GM23338 (cell line): ENCODE data around the gene TPST2. TPM values are rescaled to one million over a fixed set of nuclear protein-coding genes. Genes with fewer than 3 reads are reported as not detected.

Experiments
- ATAC-seq: fragments of 200-7000 bp; cut with Tn5 transposase; 3 replicates; pipeline ENCODE4 v1.9.1; 2020
- DNase-seq: peaks from one replicate; pipeline ENCODE4 v3.0.0-alpha.2; 2015; ENCODE audit warnings: low spot score
- H2AFZ ChIP-seq: fragments of 200-600 bp; sonication (generic); 2 replicates; pipeline ENCODE4 v1.8.0; 2016; ENCODE audit warnings: antibody characterized with exemption, mild to moderate bottlenecking, moderate library complexity
- H3F3A ChIP-seq: fragments of 200-600 bp; sonication (generic); replicated peaks from 2 replicates; pipeline ENCODE4 v1.8.0; 2017; ENCODE audit warnings: antibody characterized with exemption, mixed run types, low read depth
- H3K27ac ChIP-seq: fragments of 200-600 bp; sonication (generic); 2 replicates; pipeline ENCODE4 v1.6.1; 2016; ENCODE audit warnings: low read depth
- H3K27me3 ChIP-seq: fragments of 200-600 bp; sonication (generic); 2 replicates; pipeline ENCODE4 v1.8.0; 2016; ENCODE audit warnings: mild to moderate bottlenecking, mixed run types, moderate library complexity; ENCODE audit not compliant: insufficient read depth
- H3K36me3 ChIP-seq: fragments of 200-600 bp; sonication (generic); 2 replicates; pipeline ENCODE4 v1.8.0; 2016; ENCODE audit warnings: mild to moderate bottlenecking; ENCODE audit not compliant: insufficient read depth
- H3K4me1 ChIP-seq: fragments of 200-600 bp; sonication (generic); 2 replicates; pipeline ENCODE4 v1.8.0; 2016; ENCODE audit warnings: mild to moderate bottlenecking, moderate library complexity; ENCODE audit not compliant: insufficient read depth
- H3K4me2 ChIP-seq: fragments of 200-600 bp; sonication (generic); 2 replicates; pipeline ENCODE4 v1.7.1; 2017; ENCODE audit warnings: mixed run types
- H3K4me3 ChIP-seq: fragments of 200-600 bp; sonication (generic); 2 replicates; pipeline ENCODE4 v1.6.1; 2016; ENCODE audit warnings: mixed run types
- H3K79me2 ChIP-seq: fragments of 200-600 bp; sonication (generic); replicated peaks from 2 replicates; pipeline ENCODE4 v1.8.0; 2017; ENCODE audit warnings: mild to moderate bottlenecking; ENCODE audit not compliant: insufficient read depth
- H3K9me2 ChIP-seq: fragments of 200-600 bp; sonication (generic); 2 replicates; pipeline ENCODE4 v1.8.0; 2017; ENCODE audit not compliant: insufficient read depth
- H4K20me1 ChIP-seq: fragments of 200-600 bp; sonication (generic); replicated peaks from 2 replicates; pipeline ENCODE4 v1.8.0; 2017; ENCODE audit warnings: mild to moderate bottlenecking; ENCODE audit not compliant: insufficient read depth
- H3K27ac Mint-ChIP-seq: 2 replicates; pipeline ENCODE4 v1.8.0; 2020; ENCODE audit warnings: inconsistent platforms, mild to moderate bottlenecking, moderate library complexity, mixed read lengths
- H3K27me3 Mint-ChIP-seq: 3 replicates; pipeline ENCODE4 v1.8.0; 2022; ENCODE audit warnings: low read depth, mild to moderate bottlenecking, moderate library complexity, mixed read lengths, inconsistent platforms; ENCODE audit not compliant: insufficient read depth, poor library complexity
- H3K36me3 Mint-ChIP-seq: 3 replicates; pipeline ENCODE4 v1.8.0; 2021; ENCODE audit warnings: low read depth, mild to moderate bottlenecking, inconsistent platforms, moderate library complexity, mixed read lengths
- H3K4me1 Mint-ChIP-seq: 3 replicates; pipeline ENCODE4 v1.8.0; 2020; ENCODE audit warnings: mild to moderate bottlenecking, inconsistent platforms, mixed read lengths
- H3K4me3 Mint-ChIP-seq: 3 replicates; pipeline ENCODE4 v1.8.0; 2021; ENCODE audit warnings: moderate library complexity, mild to moderate bottlenecking, inconsistent platforms, mixed read lengths
- H3K9me3 Mint-ChIP-seq: 3 replicates; pipeline ENCODE4 v1.8.0; 2020; ENCODE audit warnings: moderate library complexity, mild to moderate bottlenecking, inconsistent platforms, mixed read lengths
- EZH2 ChIP-seq: fragments of 200-600 bp; sonication (generic); IDR thresholded peaks from one replicate; pipeline ENCODE4 v1.8.0; 2017; ENCODE audit warnings: antibody characterized with exemption, mild to moderate bottlenecking, low read depth; ENCODE audit not compliant: unreplicated experiment
- EZH2phosphoT487 ChIP-seq: fragments of 200-600 bp; sonication (generic); IDR thresholded peaks from one replicate; pipeline ENCODE4 v1.8.1; 2018; ENCODE audit warnings: antibody characterized with exemption; ENCODE audit not compliant: unreplicated experiment
- JUNB ChIP-seq: IDR thresholded peaks from one replicate; pipeline ENCODE4 v1.6.1; 2016; ENCODE audit warnings: antibody characterized with exemption; ENCODE audit not compliant: unreplicated experiment
- POLR2AphosphoS5 ChIP-seq: IDR thresholded peaks from 2 replicates; pipeline ENCODE4 v1.6.1; 2016; ENCODE audit warnings: antibody characterized with exemption, low read depth
- STAT1 ChIP-seq: IDR thresholded peaks from one replicate; pipeline ENCODE4 v1.6.1; 2016; ENCODE audit warnings: antibody characterized with exemption; ENCODE audit not compliant: unreplicated experiment
- ZNF114 ChIP-seq: fragments of 250-450 bp; sonication (Bioruptor Pico); IDR thresholded peaks from 2 replicates; pipeline ENCODE4 v1.5.0; 2020; ENCODE audit warnings: mild to moderate bottlenecking, moderate library complexity
- ZNF331 ChIP-seq: fragments of 250-450 bp; sonication (Bioruptor Pico); IDR thresholded peaks from 2 replicates; pipeline ENCODE4 v1.5.0; 2020; ENCODE audit warnings: low read depth, mild to moderate bottlenecking, moderate library complexity
- polyA plus RNA-seq: library from polyadenylated mRNA; unstranded; fragments of >200 nt; fragmentation: Nextera tagmentation; extraction: Ambion mirVana; gene quantifications from 2 replicates; pipeline ENCODE4 v1.2.1, GENCODE V29; 2016
- total RNA-seq: library from RNA; depleted of rRNA; stranded (reverse); fragments of >200 nt; shearing (Covaris generic); gene quantifications from 2 replicates; pipeline ENCODE4 v1.2.3, GENCODE V29; 2014
- TF ChIP-seq, protein P1 (sequence below): fragments of 250-450 bp; sonication (Bioruptor Pico); IDR thresholded peaks from 2 replicates; pipeline ENCODE4 v1.5.0; 2020; ENCODE audit warnings: mild to moderate bottlenecking, moderate library complexity
- TF ChIP-seq, protein P2 (sequence below), 2 experiments: fragments of 200-600 bp in 1 of 2; sonication (generic) in 1 of 2; conservative IDR thresholded peaks; 2 replicates each; pipeline versions ENCODE4 v1.5.1 to v1.6.1; 2016 to 2017; ENCODE audit warnings: antibody characterized with exemption in 2 of 2, low read depth in 2 of 2, mild to moderate bottlenecking in 2 of 2, moderate library complexity in 1 of 2
- TF ChIP-seq, protein P3 (sequence below): IDR thresholded peaks from one replicate; pipeline ENCODE4 v1.6.1; 2018; ENCODE audit warnings: antibody characterized with exemption; ENCODE audit not compliant: unreplicated experiment
- TF ChIP-seq, protein P4 (sequence below): IDR thresholded peaks from 2 replicates; pipeline ENCODE4 v1.6.1; 2016; ENCODE audit warnings: antibody characterized with exemption

Gene TPST2
- total and polyA plus RNA-seq, 2 experiments from 2014 or later = 37.9 to 127 TPM

DNA sequence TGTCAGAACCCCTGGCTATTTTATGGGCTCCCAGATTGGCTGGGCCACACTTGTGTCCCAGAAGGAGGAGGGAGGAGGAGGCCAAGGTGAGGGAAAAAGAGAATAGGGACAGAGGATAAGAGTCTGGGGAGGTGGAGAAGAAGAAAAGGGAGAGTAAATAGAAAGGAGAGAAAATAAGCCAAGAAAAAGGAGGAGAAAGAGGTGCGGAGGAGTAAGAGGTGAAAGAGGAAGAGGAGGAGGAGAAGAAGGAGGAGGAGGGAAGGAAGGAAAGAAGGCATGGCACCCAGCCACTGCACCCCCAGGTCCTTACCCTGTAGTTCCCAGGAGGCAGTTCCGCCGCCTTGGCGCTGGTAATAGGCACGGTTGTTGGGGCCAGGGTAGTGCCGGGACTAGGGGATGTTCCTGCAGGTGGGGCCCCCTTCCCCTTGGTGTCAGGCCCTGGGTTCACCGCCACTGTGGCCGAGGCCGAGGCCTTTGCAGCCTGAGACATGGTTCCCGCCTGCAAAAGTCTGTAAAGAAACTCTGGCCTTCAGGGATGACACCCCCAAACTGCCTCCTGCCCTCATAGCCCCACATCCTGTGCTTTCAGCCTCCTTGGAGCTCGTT is 26.0 kb upstream of the TPST2 start (continued):
- TF ChIP-seq, protein P1, sequence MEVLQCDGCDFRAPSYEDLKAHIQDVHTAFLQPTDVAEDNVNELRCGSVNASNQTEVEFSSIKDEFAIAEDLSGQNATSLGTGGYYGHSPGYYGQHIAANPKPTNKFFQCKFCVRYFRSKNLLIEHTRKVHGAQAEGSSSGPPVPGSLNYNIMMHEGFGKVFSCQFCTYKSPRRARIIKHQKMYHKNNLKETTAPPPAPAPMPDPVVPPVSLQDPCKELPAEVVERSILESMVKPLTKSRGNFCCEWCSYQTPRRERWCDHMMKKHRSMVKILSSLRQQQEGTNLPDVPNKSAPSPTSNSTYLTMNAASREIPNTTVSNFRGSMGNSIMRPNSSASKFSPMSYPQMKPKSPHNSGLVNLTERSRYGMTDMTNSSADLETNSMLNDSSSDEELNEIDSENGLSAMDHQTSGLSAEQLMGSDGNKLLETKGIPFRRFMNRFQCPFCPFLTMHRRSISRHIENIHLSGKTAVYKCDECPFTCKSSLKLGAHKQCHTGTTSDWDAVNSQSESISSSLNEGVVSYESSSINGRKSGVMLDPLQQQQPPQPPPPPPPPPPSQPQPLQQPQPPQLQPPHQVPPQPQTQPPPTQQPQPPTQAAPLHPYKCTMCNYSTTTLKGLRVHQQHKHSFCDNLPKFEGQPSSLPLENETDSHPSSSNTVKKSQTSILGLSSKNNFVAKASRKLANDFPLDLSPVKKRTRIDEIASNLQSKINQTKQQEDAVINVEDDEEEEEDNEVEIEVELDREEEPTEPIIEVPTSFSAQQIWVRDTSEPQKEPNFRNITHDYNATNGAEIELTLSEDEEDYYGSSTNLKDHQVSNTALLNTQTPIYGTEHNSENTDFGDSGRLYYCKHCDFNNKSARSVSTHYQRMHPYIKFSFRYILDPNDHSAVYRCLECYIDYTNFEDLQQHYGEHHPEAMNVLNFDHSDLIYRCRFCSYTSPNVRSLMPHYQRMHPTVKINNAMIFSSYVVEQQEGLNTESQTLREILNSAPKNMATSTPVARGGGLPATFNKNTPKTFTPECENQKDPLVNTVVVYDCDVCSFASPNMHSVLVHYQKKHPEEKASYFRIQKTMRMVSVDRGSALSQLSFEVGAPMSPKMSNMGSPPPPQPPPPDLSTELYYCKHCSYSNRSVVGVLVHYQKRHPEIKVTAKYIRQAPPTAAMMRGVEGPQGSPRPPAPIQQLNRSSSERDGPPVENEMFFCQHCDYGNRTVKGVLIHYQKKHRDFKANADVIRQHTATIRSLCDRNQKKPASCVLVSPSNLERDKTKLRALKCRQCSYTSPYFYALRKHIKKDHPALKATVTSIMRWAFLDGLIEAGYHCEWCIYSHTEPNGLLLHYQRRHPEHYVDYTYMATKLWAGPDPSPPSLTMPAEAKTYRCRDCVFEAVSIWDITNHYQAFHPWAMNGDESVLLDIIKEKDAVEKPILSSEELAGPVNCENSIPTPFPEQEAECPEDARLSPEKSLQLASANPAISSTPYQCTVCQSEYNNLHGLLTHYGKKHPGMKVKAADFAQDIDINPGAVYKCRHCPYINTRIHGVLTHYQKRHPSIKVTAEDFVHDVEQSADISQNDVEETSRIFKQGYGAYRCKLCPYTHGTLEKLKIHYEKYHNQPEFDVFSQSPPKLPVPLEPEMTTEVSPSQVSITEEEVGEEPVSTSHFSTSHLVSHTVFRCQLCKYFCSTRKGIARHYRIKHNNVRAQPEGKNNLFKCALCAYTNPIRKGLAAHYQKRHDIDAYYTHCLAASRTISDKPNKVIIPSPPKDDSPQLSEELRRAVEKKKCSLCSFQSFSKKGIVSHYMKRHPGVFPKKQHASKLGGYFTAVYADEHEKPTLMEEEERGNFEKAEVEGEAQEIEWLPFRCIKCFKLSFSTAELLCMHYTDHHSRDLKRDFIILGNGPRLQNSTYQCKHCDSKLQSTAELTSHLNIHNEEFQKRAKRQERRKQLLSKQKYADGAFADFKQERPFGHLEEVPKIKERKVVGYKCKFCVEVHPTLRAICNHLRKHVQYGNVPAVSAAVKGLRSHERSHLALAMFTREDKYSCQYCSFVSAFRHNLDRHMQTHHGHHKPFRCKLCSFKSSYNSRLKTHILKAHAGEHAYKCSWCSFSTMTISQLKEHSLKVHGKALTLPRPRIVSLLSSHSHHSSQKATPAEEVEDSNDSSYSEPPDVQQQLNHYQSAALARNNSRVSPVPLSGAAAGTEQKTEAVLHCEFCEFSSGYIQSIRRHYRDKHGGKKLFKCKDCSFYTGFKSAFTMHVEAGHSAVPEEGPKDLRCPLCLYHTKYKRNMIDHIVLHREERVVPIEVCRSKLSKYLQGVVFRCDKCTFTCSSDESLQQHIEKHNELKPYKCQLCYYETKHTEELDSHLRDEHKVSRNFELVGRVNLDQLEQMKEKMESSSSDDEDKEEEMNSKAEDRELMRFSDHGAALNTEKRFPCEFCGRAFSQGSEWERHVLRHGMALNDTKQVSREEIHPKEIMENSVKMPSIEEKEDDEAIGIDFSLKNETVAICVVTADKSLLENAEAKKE (CRISPR knock-in tag) = no peak
- TF ChIP-seq EZH2 (no peak), POLR2AphosphoS5 (no peak), ZNF331 (CRISPR knock-in tag) (no peak), ZNF114 (CRISPR knock-in tag) (no peak)

DNA sequence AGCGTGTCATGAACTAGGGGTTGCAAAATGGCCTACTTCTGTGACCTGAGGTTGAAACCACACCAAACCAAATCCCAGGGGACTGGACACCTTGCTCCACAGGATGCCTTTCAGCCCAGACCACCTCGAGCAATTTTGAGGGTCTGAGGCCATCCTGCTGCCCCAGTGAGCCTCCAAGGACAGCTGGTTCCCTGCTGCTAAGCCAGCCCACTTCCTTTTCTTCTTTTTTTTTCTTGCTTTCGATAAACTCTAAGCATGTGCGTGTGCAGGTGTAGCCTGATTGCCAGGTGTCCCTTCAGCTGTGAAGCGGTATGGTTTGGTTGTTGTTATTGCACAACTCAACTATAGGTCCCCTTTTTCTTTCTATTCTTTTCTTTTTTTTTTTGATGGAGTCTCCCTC is 25.2 kb upstream of the TPST2 start:
- H3K4me2 ChIP-seq = peak overlapping the region; percentile 75
- ATAC-seq = no peak
- no peaks in the 10 kb centered on the region; the same call in 2 of the 3 replicates for H3K36me3 Mint-ChIP-seq
- TF ChIP-seq POLR2AphosphoS5 (no peak), ZNF114 (CRISPR knock-in tag) (no peak), JUNB (no peak), STAT1 (no peak), EZH2phosphoT487 (no peak)
- TF ChIP-seq, protein P2, sequence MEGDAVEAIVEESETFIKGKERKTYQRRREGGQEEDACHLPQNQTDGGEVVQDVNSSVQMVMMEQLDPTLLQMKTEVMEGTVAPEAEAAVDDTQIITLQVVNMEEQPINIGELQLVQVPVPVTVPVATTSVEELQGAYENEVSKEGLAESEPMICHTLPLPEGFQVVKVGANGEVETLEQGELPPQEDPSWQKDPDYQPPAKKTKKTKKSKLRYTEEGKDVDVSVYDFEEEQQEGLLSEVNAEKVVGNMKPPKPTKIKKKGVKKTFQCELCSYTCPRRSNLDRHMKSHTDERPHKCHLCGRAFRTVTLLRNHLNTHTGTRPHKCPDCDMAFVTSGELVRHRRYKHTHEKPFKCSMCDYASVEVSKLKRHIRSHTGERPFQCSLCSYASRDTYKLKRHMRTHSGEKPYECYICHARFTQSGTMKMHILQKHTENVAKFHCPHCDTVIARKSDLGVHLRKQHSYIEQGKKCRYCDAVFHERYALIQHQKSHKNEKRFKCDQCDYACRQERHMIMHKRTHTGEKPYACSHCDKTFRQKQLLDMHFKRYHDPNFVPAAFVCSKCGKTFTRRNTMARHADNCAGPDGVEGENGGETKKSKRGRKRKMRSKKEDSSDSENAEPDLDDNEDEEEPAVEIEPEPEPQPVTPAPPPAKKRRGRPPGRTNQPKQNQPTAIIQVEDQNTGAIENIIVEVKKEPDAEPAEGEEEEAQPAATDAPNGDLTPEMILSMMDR (conservative IDR thresholded peaks at IDR 0.05; ENCODE audit: low read depth in 2 of 2) = no peak
- TF ChIP-seq, protein P3, sequence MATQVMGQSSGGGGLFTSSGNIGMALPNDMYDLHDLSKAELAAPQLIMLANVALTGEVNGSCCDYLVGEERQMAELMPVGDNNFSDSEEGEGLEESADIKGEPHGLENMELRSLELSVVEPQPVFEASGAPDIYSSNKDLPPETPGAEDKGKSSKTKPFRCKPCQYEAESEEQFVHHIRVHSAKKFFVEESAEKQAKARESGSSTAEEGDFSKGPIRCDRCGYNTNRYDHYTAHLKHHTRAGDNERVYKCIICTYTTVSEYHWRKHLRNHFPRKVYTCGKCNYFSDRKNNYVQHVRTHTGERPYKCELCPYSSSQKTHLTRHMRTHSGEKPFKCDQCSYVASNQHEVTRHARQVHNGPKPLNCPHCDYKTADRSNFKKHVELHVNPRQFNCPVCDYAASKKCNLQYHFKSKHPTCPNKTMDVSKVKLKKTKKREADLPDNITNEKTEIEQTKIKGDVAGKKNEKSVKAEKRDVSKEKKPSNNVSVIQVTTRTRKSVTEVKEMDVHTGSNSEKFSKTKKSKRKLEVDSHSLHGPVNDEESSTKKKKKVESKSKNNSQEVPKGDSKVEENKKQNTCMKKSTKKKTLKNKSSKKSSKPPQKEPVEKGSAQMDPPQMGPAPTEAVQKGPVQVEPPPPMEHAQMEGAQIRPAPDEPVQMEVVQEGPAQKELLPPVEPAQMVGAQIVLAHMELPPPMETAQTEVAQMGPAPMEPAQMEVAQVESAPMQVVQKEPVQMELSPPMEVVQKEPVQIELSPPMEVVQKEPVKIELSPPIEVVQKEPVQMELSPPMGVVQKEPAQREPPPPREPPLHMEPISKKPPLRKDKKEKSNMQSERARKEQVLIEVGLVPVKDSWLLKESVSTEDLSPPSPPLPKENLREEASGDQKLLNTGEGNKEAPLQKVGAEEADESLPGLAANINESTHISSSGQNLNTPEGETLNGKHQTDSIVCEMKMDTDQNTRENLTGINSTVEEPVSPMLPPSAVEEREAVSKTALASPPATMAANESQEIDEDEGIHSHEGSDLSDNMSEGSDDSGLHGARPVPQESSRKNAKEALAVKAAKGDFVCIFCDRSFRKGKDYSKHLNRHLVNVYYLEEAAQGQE = no peak
- TF ChIP-seq, protein P4, sequence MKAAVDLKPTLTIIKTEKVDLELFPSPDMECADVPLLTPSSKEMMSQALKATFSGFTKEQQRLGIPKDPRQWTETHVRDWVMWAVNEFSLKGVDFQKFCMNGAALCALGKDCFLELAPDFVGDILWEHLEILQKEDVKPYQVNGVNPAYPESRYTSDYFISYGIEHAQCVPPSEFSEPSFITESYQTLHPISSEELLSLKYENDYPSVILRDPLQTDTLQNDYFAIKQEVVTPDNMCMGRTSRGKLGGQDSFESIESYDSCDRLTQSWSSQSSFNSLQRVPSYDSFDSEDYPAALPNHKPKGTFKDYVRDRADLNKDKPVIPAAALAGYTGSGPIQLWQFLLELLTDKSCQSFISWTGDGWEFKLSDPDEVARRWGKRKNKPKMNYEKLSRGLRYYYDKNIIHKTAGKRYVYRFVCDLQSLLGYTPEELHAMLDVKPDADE = no peak

More for the DNA sequence above, 25.2 kb upstream of the TPST2 start:
- Histone ChIP-seq H3K27me3 (peaks cover 34% of the 10 kb centered on the region), H3K79me2 (no peaks in the 10 kb centered on the region), H3K36me3 (no peaks in the 10 kb centered on the region), H4K20me1 (no peaks in the 10 kb centered on the region), H3K27ac (no peak overlapping the region), H3K9me2 (no peaks in the 10 kb centered on the region), H2AFZ (no peak overlapping the region), H3K4me1 (peaks cover 63% of the 10 kb centered on the region), H3K4me3 (no peak overlapping the region), H3F3A (peaks cover 17% of the 10 kb centered on the region)
- peaks cover 61% of the 10 kb centered on the region for H3K4me1 Mint-ChIP-seq
- H3K9me3 Mint-ChIP-seq = no peaks in the 10 kb centered on the region
- H3K4me3 Mint-ChIP-seq = no peak overlapping the region
- H3K27me3 Mint-ChIP-seq = peaks cover 48% of the 10 kb centered on the region
- no peak for DNase-seq
- no peak overlapping the region for H3K27ac Mint-ChIP-seq
